Measurements from ENCODE around the gene HAPSTR1.

DNA sequence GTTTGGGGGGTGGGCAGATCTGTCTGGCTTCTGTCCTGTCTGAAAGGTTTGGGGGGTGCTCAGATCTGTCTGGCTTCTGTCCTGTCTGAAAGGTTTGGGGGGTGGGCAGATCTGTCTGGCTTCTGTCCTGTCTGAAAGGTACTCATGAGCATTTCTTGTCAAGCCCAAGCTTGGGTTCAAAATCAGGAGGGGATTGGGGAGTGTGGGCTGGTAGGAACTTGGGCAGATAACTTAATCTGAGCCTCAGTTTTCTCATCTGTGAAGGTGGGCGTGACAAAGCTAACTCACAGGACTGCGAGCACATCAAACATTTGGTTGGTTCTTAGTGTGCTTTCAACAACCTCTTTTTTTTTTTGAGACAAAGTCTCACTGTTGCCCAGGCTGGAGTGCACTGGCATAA is 35.2 kb downstream of the HAPSTR1 start:
- TF ChIP-seq, protein P1, sequence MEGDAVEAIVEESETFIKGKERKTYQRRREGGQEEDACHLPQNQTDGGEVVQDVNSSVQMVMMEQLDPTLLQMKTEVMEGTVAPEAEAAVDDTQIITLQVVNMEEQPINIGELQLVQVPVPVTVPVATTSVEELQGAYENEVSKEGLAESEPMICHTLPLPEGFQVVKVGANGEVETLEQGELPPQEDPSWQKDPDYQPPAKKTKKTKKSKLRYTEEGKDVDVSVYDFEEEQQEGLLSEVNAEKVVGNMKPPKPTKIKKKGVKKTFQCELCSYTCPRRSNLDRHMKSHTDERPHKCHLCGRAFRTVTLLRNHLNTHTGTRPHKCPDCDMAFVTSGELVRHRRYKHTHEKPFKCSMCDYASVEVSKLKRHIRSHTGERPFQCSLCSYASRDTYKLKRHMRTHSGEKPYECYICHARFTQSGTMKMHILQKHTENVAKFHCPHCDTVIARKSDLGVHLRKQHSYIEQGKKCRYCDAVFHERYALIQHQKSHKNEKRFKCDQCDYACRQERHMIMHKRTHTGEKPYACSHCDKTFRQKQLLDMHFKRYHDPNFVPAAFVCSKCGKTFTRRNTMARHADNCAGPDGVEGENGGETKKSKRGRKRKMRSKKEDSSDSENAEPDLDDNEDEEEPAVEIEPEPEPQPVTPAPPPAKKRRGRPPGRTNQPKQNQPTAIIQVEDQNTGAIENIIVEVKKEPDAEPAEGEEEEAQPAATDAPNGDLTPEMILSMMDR (optimal IDR thresholded peaks at IDR 0.05 in 1 of 3, IDR thresholded peaks at IDR 0.05 in 1 of 3, conservative IDR thresholded peaks at IDR 0.05 in 1 of 3; ENCODE audit: extremely low read depth in 1 of 3, insufficient read depth in 2 of 3, low read length in 3 of 3): no peak
- TF ChIP-seq EZH2 (IDR thresholded peaks at IDR 0.05; ENCODE audit: low read length): no peak
